ENCODE measurements around the gene BUB1B.

Gene BUB1B

DNA sequence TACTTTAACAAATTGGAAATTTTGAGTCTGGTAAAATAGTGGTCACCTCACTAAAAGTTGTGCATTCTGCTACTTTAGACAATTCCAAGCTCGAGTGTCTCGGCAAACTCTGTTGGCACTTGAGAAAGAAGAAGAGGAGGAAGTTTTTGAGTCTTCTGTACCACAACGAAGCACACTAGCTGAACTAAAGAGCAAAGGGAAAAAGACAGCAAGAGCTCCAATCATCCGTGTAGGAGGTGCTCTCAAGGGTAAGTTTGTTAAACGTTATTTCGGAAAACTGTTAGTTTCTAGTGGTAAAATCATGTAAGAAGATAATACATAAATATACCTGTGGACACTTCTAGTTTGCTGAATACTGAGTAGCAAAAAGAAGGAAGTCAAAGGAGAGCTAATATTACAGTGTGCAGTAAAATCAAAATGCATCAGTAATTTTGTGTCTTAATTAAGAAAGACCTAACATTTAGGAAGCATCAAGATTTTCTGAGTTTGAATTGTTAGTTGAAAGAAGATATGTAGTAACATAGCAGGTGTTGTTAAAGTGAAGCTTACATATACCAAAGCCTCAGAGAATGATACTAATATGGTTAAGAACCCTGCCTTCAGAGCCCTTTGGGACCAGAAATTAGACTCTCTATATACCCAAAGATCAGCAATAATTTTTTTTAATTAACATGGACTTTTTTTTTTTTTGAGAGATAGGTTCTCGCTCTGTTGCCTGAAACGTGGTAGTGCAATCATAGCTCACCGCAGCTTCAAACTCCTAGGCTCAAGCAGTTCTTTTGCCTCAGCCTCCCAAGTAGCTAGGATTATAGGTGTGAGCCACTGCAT lies 23.0 kb downstream of the BUB1B start:
- no peak for DNase-seq

DNA sequence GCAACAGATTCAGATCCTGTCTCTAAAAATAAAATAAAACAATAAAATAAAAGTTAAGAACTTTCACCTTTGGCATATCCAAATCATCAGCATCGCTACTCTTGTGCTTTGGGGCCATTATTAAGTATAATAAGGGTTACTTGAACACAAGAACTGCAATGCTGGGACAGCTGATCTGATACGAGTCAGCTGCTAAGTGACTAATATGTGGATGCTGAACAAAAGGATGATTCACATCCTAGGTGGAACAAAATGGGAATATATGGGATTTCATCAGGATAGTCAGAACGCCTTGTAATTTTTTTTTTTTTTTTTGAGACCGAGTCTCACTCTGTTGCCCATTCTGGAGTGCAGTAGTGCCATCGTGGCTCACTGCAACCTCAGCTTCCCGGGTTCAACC lies 29.7 kb downstream of the BUB1B start:
- DNase-seq = peak; percentile 53

DNA sequence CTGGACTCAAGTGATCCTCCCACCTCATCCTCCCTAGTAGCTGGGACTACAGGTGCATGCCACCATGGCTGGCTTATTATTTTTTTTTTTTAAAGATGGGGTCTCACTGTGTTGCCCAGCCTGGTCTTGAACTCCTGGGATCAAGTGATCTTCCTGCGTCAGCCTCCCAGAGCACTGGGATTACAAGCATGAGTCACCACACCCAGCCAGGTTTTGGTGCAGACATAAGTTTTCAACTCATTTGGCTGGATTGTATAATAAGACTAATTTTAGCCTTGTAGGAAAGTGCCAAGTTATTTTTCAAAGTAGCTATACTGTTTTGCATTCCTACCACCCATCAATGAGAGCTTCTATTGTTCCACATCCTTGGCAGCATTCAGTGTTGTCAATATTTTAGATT lies 32.1 kb downstream of the BUB1B start:
- DNase-seq = peak; percentile 52

DNA sequence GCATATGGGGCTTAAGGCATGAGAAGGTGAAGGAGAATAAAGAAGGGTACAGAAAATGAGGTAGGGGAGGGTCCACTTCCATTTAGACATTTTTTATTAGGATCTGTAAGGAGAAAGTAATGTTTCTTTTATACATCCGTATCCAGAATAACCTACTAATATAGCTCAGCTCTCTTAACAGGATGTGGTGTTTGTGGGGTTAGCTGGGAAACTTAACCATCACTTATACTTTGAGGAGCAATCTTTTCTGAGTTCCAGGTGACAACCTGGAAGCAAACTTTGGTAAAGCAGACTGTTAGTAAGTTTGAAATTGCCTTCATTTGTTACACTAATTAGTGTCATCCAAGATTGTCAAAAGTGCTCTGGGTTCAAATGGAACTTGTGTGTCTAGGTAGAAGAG lies 36.6 kb downstream of the BUB1B start:
- no peak for DNase-seq

DNA sequence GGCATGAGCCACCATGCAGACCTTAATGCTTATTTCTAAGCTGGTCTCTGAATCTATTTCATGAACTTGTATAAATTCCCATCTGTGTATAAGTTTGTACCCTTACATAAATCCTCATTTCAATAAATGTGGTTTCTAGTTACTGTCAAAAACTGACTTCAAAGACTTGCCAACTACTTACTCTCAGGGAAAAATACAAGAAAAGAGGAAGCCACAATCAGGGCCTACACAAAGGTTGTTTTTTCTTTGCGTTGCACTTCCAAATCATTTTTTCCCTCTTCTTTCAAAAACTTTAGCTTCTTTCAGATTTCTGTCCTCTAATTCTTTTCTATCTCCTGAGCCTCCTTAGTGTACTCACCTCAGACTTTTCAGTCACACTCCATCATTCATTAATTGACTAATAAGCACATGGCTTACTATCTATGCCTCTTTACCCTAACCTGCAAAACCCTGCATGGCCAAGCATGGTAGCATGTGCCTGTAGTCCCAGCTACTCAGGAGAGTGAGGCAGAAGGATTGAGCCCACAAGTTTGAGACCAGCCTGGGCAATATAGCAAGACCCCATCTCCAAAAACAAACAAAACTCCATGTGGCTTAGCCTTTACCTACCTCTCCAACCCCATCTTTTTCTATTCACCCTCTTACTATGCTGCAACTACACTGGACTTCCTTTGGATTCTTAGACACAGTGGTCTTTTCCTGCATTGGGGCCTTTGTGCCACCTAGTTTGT lies 37.7 kb downstream of the BUB1B start:
- DNase-seq = no peak

DNA sequence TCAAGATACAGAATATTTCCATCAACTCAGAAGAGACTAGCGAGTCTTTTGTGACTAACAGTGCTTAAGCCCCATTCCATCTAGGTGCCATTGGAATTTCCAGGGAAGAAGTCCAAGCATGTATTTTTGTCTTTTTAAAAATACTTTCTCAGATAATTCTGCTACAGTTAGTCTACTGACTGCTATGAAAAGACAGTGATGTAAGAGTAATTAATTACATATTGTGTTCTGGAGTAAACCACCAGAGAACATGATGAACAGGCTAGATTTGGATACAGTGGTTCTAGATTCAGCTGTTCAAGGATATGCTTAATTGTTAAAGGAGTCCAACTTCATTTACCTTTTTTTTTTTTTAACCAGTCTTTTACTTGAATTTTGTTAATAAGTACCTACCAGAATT lies 43.2 kb downstream of the BUB1B start:
- no peak for DNase-seq

DNA sequence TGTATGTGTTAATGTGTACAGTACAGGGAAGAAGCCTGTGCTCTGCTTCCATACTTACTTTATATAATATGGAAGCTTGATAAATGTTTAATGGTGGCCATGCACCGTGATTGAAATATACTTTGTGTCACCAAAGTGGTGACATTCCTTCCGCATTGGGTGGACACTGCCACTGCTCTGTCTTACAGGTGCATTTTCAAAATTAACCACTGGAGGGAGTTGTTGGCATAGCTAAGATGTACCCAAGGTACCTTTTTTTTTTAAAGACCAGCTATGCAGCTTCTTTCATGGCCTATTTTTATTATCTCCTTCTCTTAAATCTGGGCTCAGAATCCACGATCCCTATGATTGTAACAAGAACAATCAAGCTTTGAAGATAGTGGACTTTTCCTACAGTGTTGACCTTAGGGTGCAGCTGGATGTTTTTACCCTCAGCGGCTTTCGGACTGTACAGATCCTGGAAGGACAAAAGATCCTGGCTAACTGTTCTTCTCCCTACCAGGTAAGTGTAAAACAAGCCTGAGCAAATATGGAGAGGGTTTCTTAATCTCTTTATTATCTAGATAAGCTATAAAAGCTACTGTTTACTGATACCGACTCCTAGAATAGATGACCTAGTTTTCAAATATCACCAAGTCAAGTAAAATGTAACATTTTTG lies 56.4 kb downstream of the BUB1B start:
- peak; percentile 59 for DNase-seq

DNA sequence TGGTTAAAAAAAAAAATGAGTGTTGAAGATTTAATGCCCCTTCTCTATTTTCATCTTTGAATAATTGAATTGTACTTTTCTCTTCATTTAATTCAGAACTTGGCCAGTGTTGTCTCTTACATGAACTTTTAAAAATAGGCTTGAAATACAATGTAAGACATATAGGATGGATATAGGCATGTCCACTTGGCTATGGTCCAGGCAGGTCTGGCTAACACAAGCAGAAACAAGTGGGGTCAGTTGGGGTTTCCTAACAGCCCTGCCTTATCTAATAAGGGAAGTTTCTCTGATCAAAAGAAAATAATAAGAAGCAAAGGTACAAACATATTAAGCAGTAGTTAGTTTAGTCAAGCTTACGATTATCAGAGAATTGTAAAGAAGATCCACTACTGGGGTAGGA lies 58.9 kb downstream of the BUB1B start:
- no peak for DNase-seq

DNA sequence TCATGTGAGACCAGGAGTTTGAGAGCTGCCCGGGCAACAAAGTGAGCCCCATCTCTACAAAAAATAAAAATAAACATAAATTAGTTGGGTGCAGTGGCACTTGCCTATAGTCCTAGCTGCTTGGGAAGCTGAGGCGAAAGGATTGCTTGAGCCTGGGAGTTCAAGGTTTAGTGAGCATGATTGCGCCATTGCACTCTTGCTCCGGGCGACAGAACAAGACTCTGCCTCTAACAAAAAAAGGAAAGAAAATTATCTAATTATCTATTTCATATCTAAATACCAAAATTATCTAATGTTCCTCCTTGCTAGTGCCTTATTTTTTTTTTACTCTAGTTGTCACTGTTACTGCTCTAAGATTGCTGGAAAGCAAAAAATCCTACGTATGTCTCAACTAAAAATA lies 61.3 kb downstream of the BUB1B start:
- no peak for DNase-seq

DNA sequence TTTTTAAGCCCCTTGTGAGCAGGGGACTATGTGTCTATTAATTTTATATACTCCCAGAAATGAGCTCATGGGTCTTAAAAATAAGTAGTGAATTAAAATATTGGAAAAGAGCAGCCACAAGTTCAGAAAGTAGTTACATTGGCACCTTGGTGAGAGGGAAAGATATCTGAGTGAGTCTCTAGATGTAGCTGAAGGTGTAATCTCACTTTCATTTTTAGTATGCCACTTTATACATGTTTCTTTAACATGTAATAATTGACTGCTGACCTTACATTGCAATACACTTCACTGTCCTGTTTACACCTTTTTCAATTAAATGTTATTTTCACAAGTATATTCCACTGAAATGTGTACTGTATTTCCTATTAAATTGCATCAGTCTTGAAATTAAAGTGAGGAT lies 65.9 kb downstream of the BUB1B start:
- DNase-seq = no peak

DNA sequence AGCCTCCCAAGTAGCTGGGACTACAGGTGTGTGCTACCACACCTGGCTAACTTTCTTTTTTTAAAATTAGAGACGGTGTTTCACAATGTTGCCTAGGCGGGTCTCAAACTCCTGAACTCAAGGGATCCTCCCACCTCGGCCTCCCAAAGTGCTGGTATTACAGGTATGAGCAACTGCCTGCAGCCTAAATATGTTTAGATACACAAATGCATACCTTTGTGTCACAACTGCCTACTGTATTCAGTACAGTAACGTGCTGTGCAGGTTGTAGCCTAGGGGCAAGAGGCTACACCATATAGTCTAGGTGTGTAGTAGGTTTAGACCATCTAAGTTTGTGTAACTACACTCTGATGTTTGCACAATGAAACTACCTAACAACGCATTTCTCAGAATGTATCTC lies 68.4 kb downstream of the BUB1B start:
- no peak for DNase-seq

DNA sequence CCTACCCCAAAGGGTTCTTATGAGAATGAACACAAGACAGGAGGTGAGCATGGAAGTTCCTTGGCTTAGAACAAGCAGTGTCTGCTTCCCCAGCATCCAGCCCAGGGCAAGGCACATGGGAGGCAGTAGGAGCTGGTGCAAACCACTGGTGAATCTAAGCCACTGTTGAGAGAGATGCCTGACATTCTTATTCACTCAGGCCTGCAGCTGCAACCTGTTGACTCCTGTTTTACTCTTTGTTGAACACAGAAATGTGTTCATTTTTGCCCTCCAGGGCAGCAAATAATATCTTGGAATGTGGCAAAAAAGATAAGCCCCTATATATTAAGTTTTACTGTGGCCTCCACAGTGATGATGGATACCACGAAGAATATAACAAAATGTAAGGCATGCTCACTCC lies 69.1 kb downstream of the BUB1B start:
- no peak for DNase-seq

DNA sequence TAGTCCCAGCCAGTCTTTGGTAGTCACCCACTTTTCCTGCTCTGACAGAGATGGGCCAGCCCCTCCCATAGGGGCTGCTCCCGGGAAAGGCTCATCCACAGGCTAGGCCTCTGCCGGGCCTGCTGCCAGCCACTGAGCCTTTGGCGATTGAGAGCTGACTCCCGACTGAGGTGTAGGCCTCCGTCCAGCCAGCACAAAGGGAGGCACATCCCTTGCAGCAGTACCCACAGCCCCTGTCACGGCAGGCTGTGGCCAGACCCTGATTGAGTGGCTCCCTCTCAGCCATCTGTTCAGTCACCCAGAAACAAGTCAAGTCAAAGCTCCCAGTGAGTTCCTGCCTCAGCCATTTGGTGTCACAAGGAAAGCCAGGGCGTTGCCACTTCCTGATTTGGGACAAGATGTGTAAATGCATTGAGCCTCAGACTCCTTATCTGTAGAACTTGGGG lies 71.8 kb downstream of the BUB1B start:
- peak; percentile 19 for DNase-seq

DNA sequence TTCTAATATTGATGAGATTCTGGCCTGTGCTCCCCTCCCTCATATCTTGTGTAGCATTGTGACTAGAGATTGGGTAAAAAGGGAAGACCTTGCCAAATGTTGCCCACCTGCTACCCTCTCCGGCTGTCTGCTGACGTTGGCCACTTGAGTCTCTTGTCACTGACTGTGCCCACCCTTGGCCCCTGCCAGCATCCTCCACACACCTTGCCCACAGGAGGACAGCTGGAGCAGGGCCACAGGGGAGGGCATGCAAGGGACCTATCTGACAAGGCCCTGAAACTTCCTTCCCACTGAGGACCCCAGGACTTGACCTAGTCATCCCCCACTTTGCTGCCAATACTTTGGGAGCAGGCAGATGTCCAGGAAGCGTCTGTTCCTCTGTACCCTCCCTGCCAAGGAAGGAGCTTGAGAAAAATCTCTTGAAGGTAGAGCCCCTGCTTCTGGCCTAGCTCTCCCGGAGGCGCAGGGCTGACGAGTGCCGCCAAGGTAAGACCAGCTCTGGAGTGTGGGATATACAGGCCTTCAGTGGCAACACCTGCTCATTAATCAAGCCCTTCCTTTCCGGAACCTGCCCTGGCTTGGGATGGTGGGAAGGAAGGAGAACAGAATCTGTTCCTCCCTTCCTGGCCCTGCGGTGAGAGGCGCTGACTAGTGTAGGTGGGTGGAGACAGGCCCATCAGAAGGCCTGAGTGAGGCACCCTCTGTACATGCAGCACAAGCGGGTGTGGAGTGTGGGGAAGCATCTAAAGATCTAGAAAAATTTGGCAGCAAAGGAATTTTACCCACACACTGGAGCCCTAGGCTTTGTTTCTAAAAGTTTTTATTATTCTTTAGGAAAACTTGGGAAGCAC lies 73.1 kb downstream of the BUB1B start:
- no peak for DNase-seq

DNA sequence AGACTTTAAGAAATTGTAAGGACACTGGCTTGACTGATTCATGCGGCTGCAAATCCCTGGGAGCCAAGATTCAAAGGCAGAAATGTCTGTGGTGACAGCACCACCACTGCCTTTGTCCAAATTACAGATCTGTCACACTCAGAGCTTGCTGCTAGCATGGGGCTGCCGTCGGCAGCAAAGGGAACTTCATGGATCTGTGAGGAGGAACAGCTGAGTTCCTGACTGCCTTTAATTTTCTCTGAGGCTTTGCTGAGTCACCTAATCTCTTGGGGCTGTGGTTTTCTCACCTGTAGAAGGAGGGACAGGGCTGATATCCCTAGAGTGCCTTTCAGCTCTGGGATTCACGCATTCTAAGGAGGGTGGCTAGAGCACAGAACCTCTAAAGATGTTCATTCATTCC lies 73.9 kb downstream of the BUB1B start:
- no peak for DNase-seq

DNA sequence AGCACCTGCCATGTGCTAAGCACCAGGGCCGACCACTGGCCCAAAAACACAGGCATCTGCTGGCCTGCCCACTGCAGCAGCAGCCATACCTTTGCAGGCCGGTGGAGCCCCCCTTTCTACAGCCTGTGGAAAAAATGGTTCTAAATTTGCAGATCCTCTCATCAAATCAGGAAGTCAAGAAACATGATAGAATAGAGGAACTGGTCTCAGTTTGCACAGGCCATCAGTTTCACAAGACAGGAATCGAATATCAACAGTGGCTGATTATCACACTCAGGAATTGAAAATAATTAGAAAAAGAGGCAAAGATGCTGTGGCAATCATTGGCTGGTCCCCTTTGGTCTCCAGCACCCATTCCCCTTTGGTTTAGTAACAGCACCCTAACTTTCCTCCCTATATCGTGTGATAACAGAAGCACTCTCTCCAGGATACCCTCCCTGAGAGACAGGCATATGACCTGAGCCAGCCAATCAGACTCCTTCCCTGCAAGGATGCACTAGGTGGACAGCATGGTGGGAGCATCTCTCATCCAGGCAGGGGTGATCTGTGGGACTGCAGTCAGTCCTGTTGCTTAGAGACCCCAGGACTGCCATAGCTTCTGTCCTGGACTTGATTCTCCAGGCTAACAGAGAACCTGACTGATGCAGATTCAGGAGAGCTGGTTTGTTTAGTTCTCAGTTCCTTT lies 74.5 kb downstream of the BUB1B start:
- no peak for DNase-seq

DNA sequence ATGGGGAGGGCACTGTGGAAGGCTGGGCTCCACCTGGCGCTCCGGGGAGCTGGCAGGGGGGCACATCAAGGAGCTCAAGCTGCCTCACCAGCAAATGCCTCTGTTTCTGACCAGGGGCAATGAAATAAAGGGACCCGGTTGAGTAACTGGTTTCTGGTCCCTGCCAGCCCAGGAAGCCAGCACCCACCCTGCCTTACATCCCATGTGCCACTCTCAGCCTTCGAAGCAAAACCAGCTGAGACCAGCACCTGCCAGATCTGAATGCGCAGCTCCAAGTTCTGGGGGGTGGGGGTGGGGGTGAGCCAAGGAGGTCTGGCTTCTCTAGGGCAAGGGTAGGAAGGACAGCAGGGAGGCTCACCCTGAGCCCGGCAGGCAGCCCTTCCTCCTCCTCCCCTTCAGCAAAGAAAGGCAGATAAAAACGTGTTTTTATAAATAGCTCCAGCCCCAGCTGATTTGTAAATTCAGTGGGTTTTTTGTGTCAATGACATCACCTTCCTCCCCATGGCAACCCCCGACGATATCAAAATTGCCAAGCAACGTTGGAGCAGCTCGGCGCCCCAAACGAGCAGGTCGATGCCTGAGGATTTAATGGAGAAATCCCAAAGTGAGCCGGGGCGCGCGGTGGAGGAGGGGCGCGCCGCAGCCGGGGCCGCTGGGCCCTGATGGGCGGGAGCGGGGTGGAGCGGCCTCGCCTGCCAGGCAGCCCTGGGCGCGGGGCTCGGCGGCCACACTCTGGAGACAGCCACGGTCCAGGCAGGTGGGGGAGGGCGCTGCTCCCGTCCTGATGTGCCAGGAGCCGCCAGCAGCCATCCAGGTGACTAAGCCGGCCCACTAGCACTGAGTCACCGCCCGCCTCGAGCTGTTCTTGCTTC lies 77.9 kb downstream of the BUB1B start, which contains the start of gene PAK6:
PAK6 (plus strand) TSS at position 532 of the 872 bp plus-strand sequence. CDS start 25,723 bp downstream, outside the sequence.
- peak; percentile 27 for DNase-seq

DNA sequence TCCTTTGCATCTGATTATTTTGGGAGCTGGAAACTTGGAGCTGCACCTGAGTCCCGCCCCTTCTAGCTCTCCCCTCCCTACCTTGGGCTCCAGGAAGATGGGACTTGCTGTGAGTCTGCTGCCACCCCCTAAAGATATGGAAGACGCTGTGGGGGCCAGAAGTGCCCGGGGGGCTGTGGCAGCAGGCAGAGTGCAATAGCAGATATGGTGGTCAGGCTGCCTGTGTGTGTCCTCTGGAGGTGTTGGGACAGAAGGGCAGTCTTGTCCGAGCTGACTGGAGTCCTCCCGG lies 78.5 kb downstream of the BUB1B start:
- DNase-seq = no peak

DNA sequence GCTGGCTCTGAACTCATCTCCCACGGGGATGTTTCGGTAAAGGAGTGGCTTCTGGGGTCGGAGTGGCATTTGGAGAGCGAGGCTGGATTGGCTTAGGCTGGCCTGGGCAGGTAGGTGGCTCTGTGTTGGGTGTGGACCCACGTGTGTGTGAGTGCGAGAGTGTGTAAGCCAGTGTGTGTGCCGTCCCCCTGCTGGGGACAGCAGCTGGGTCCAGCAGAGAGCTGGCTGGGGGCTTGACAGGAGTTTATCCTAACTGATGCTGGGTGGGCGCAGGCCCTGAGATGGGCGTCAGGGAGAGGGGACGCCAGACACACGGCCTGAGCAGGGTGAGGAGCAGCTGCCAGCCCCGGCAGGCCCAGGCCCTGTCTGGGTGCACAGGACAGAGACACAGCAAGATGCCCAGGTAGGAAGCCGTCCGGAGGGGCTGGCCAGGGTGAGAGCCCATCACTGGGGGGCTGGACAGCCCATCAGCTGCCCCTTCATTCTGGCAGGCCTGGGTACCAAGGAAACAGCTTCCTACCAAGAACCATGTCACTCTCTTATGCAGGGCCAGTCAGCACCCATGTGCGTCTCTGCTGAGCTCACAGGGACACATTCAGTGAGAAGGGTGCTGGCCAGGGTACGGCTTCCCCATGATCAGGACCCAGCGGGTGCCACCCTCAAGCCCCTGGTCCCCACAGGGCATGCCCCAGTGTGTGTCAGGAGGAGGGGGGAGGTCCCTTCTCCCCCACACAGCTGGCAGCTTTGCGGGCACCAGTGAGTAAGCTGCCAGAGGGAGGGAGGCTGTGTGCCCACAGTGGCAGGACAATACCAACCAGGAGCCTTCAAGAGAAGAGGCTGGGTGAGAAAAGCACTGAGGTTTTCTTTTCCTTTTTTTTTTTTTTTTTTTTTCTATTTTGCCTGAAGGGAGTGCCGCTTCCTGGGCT lies 79.1 kb downstream of the BUB1B start:
- DNase-seq = no peak

Measured in fibroblast of skin of abdomen (primary cell).